HG02981 (cell line): ENCODE results near the gene FIGNL1.
A peak's percentile ranks its signal among the peaks of the same experiment; 100 is the strongest.
"Not testable (repeated sequence)": the region's sequence is repeated elsewhere in the genome, so short reads cannot be mapped to it uniquely, and the experiment has no call there.

Source experiments
- ATAC-seq: cut with Tn5 transposase; IDR thresholded peaks from one replicate; pipeline ENCODE4 v1.9.1; 2021; ENCODE audit warnings: mild to moderate bottlenecking, moderate library complexity; ENCODE audit not compliant: unreplicated experiment

The FIGNL1 gene

DNA sequence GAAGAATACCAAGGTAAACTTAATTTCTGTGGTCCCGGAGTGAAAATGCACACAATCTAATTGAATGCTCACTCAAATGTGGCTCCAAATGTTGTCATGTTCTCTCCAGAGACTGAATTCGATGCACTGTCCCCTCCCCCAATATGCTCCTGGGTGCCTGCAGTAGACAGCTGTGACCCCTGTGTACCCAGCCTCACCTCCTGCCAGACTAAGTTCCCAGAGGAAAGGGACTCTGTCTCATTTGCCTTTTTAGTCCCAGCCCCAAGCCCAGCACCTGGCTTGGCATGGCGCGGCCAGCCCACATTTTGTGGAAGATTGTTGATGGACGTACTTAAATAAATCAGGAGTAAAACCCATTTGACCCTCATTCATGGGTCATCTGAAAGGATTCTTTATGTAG lies 21.8 kb upstream of the FIGNL1 start:
- ATAC-seq: no peak

DNA sequence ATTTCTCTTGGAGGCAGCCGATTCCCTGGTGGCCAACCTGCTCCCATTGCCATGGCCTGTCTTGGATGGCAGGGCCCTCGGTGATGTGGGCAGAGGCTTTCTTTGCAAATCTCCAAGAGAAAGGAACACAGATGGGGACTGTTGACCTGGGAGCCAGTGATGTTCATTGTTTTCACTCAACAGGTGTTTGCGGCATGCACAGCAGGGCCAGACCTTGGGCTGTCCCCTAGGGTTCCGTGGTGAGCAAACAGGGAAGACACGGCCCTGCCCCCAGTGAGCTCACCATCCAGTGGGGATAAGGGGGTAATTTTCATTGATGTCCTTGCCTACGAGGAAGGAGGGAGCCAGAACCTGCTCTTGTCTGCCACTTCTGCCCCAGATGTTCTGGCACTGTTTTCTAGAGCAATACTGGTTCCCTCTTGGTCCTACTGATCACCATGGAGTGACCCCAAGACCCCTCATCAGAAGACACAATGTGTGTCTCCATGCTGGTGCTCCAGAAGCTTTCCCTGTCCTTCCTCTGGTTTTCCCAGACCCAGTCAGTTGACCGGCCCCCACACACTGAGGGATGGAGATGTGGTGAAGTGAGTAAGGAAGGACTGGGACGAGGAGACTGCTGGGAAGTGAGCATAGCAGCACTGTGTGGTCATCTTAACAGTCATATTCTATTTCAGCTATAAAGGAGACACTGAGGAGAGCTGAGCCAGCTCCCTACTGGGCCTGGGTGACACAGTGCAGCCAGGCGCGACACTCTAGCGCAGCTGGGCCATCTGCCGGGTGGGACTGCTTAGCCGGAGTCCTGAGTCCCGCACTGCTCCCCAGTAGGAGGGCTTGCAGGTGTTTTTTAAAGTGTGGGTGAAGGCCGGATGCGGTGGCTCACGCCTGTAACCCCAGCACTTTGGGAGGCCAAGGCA lies 20.4 kb upstream of the FIGNL1 start:
- ATAC-seq: no peak

DNA sequence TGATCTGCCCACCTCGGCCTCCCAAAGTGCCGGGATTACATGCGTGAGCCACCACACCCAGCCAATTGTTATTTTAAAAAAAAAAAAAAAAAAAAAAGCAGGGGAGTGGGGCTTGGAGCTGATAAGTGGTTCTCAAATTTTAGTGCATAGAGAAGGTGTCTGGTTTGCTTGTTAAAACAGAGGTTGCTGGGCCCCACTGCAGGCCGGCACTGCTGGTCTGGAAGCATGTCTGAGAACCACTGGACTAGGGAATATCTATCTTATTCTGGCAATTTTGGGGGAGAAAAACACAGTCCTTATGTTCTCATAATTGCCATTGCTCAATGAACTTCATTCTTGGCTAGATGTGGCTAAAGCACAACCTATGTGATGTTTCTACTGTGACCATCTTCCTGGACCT lies 19.0 kb upstream of the FIGNL1 start:
- no peak for ATAC-seq

DNA sequence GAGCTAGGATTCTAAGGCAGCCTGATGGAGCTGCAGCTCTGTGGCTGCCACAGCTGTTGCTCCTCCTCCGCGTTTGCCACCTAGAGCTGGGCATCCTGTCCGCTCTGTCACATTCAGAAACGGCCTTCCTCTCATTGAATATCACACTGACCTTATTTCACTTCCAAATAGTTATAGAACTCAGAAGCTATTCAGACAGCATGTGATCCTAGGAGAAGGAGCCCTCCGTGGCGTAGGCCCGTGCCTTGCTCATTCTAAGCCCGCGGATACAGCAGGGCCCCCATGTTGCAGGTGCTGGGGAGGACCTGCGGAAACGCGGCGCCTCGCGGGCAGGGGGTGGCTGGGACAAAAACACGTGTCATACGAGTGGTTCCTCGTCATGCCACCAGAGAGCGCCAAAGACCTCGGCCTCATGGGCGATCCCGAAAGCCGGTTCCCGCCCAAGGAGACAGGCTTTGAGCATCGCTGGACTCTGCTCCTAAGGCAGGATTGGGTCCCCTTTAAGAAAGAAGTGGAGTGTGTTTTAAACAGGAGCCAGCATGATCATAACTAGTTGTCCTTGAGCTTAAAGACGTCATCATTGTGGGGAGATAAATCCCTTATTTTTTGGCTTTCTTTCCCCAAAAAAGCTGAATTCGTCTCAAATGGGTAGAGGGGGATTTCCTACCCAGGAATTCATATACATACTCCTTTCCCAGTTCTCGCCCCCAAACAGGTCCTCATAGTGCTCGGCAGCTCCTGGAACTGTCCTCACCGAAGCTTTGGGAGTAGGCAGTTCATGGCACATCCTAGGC lies 17.9 kb upstream of the FIGNL1 start:
- ATAC-seq: peak; percentile 90

DNA sequence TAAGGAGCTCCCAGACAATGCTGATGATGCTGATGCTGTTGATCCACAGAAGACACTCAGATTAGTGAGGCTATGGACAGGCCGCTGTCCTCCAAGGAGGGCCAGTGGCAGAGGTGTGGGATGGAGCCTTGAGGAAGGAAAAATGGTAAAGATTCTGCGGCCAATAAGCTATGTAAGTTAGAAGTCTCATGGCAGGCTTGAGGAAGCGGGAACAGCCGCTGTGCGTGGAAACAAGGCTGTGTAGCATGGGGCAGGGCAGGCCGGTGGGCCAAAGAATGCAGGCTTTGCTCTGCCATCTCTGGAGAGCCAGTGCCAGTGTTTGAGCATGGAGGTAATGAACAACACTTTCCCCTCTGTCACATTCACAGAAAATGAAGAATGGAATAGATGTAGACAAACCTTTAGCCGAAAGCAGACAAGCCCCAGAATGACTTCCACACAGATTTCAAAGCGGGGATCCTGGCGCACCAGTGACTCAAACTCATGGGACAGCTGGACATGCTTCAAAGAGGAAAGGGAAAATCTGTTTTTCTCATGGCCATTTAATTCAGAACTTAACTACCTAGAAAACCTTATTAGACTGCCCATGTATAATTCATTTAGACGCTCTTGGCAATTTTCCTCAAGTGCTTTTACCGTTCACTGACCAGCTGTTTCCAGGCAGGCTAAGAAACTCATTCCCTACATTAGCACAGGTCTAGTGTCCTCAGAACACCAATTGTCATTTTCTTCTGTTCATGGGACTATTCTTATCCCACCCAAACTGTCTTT lies 16.9 kb upstream of the FIGNL1 start:
- no peak for ATAC-seq

DNA sequence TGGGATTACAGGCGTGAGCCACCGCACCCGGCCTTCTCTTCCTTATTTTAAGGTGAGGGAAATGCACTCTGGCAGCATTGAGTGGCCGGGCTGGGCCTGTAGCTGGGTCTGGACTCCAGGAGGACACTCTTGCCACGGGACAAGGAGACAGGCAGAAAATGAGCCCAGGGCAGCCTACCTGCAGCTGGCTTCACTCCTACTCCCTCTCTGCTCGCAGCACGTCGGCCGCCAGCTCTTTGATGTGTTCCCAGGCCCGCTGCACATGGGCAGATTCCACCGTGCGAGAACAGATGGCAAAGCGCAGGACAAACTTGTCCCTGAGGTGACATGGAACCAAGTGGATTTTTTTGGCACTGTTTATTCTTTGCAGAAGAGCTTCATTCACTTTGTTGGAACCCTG lies 12.9 kb upstream of the FIGNL1 start:
- no peak for ATAC-seq

DNA sequence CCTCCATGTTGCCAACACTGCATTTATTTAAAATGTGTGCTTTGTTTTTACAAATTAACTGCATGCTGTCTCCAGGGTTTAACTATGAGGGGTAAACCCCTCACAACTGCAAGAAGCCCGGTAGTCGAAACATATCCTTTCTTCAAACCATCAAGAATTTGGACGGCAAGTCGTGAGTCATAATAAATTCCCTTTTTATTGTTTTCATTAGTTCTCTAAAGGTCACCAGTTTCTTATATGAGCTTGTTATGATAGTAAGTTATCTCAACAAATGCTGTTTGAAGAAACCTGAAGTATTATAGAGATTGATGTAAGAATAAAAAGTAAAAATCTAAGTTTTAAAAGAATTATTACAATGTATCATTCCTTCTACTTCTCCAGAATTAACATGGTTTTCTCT lies 12.2 kb upstream of the FIGNL1 start:
- no peak for ATAC-seq

DNA sequence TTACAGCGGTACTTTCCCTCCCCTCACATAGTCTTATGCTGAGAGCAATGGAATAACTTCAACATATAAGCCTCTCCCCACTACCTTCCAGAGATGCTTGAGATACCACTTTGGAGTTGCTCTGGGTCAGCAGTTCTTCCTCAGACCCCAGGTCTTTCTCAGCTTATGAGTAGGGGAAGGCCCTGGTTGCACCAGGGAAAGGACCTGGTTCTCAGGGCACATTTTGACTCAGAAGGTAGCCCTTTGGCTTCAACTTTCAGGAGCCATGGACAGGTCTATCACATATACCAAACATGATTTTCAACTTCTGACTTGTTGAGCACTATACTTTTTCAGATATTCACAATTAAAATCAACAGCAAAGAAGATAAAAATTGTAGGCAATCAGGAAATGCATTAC lies 11.5 kb upstream of the FIGNL1 start:
- ATAC-seq: no peak

DNA sequence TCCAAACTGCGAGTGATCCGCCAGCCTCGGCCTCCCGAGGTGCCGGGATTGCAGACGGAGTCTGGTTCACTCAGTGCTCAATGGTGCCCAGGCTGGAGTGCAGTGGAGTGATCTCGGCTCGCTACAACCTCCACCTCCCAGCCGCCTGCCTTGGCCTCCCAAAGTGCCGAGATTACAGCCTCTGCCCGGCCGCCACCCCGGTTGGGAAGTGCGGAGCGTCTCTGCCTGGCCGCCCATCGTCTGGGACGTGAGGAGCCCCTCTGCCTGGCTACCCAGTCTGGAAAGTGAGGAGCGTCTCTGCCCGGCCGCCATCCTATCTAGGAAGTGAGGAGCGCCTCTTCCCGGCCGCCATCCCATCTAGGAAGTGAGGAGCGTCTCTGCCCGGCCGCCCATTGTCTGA lies 9.0 kb upstream of the FIGNL1 start:
- ATAC-seq: not testable (repeated sequence)

DNA sequence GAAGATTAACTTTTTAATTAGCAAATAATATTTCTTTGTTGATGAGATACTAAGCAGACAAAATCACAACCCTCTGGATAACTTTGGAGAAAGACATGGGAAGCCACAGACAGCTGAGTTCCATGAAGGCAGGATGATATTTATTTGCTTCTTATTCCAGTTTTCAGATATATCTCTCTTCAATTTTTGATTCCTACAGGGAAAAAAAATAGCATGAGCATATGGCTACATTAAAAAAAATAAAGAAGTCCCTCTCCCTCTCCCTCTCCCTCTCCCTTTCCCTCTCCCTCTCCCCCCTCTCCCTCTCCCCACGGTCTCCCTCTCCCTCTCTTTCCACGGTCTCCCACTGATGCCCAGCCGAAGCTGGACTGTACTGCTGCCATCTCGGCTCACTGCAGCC lies 8.5 kb upstream of the FIGNL1 start:
- not testable (repeated sequence) for ATAC-seq

DNA sequence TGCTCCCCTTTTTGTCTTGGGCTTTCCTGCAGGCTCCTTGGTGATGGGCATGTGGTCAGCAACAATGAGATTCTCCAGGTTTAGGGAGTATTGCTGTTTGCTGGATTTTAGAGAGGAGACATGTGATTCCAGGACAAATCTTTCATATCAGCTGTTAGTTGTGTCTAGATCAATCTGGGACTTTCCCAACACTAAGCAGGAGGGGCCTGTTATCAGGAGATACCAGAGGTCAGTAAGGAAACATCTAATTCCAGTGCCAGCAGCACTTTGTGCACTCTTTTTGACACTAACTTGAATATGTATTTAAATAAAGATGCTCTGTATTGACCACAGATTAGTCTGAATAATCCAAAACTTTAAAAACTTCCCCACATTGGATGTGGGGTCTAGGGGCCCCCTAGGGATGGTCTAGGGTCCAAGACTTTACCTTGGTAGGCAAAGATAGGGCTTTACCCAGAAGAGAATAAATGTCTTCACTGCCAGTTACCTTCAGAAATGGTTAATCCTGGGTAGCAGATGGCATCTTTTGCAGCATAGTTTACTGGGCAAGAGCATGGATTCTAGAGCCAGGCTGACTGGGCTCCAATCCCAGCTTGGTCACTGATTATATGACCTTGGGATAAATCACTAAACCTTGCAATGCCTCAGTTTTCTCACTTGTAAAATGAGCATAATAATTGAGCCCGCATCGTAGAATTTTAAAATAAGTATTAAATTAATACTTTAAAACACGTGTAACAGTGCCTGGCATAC lies 6.4 kb upstream of the FIGNL1 start:
- ATAC-seq: no peak

DNA sequence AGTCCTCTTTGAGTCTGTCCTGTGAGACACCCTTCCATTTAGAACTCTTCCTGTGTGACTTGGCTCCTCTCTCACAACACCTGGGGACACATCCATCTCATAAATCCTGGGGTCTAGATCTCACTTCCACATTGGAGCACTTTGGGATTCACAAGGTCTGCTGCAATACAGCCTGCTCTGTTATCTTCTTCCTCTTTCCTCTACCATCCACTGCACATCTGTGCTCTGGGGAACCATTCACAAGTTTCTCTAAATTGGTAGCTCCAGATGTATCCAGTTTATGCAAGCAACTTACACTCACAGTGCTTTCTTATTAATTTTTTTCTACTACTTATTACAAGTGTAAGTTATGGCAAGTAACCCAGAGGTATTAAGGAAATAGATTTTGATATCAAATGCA lies 5.5 kb upstream of the FIGNL1 start:
- no peak for ATAC-seq

DNA sequence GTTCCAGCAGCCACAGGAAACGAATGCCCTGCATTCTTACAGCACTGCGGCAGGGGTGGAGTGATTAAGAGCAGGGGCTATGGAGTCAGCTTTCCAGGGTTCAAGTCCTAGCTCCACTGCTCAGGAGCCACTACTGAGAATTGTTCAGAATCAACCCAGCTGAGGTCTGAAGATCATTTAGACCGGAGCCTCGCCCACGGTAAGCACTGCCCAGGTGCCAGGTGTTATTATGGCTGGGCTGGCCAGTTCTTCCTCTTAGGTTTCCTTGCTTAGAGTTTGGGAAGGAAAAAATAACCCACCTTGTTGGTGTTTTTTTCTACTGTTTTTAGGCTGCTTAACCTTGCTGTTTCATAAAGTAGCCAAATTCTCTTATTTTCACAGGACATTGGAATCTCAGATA lies 4.8 kb upstream of the FIGNL1 start:
- ATAC-seq: no peak

DNA sequence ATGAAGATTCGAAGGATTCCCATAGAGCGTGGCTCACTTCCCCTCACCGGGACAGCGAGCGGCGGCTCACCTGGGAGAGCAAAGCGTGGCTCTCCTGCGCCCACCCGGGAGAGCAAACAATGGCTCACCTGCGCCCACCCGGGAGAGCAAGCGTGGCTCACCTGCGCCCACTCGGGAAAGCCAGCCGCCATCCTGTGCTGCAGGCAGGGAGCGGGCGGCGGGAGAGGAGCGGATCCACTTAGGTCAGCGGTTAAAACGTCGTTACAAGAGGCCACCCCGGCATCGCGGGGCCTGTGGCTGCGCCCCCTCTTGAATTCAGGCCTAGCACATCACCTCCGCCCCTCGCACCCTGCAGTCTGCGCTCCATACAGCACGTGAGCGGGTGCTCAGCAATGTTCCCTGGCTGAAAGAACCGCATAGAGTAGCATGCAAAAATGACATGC lies 461 bp upstream of the FIGNL1 start:
- peak; percentile 1 for ATAC-seq

DNA sequence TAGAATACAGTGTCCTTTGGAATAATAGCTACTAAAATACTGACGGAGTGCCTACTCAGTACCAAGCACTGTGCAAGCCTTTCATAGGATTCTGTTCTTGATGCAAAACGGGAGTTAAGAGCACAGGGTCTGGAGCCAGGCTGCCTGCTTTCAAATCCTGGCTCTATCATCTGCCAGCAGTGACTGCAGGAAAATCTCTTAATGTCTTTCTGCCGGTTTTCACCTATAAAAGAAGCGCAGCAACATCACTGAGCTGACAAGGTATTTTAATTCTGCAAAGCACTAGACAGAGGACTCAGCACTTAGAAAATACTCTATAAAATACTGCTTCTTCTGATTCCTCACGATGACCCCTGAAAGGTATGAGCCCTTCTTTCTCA lies 659 bp downstream of the FIGNL1 start:
- no peak for ATAC-seq

DNA sequence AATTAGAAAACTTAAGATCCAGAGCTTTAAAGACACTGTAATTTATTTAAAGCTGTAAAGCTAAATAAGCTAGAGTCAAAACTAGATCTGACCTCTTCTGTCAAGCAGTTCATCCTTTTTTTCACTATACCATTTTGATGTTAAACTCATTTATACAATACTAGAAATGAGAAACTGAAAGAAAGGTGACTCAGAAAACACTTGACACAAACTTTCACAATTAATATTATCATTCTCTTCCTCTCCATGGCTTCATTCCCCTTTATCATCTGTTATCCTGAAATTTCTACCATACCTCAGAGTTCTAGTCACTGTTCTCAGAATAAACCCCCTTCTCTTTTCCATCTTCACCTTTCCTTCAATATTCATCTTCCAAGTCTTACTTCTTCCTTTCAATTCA lies 1.3 kb downstream of the FIGNL1 start:
- peak; percentile 37 for ATAC-seq

DNA sequence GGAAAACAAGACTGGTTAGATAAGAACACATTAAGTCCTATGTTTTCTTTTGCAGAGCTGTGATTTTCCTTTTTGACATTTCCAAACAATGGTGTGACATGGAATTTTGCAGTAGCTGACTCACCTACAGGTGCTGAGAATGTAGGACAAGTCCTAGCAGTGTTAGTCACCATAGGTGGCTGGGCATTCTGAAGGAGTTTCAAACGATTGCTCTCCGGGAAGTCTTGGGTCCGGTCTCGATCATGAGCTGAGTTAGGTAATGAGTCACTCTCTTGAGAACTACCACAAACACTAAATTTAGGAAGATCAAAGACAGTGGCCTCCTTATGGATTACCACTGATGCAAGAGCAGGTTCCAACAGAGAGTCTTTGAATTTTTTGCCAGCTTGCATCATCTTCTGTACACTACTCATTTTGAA lies 3.6 kb downstream of the FIGNL1 start:
- no peak for ATAC-seq

DNA sequence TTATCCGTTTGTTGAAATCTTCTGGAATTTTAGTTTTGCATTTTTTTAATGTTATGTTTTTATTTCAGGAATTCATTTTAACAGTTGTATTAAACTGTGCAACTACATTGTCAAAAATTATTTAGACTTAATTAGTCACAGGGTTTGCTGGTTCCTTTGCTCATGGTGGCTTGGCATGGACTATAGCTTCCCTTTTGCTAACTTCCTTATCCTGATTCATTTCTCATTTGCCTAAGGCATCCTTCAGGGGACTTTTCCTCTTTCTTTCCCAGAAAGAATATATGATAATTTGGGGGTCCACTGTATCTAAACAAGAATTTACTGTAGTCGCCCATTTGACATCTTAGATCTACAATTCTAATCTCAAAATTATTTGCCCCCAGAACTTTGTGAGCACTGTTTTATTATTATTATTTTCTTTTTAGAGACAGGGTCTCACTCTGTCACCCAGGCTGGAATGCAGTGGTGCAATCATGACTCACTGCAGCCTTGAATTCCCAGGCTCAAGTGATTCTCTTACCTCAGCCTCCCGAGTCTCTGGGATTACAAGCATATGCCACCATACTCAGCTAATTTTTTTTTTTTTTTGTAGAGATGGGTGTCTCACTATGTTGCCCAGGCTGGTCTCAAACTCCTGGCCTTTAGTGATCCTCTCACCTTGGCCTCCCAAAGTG lies 13.9 kb downstream of the FIGNL1 start:
- ATAC-seq: no peak

DNA sequence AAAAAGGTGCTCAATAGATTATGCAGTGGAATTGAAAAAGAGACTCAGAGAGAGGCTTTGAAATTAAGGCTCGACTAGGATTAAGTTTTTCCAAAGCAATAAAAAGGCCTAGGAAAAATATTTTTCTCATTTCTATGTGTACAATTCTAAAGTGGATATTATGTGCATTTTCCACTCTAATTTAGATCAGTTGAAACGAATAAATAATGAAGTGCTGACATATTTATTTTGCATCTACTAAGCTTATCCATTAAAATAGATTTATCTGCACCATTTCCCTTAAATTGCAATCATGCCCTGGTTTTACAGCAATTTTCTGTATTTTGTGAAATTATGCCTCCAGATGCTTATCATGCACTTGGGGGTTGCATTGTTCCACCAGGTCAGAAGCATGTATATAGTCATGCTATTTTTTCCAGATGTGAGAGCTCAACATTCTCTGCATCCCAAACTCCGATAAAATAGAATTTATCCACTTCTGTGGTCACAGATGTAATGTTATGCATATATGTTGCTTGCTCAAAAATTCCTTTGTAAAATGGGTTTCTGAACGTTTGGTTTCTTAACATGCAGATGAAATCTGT lies 18.3 kb downstream of the FIGNL1 start:
- ATAC-seq: no peak

DNA sequence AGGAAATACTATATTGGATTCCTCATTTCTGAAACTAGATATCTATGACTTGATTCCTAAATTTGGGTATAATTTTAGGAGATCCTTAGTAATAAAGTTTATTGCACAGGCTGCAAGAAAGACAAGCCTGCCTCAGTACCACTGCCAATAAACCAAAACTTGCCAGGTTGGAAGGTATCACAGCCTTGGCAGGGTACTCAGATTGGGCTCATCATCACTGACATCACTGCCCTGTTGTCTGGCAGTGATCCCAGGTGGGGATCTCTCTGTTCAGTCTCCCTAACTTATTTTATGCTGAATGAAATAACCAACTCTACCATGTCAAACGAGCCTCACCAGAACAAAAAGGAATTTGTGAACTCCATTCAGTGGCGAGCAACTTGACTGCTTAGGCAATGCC lies 18.8 kb downstream of the FIGNL1 start:
- ATAC-seq: no peak
